Measurements from ENCODE around the gene FARS2. TPM values are rescaled to one million over a fixed set of nuclear protein-coding genes. Genes with fewer than 3 reads are reported as not detected.

The FARS2 gene
- total RNA-seq, 1 donor from 2014 or later, result 16.5 TPM

DNA sequence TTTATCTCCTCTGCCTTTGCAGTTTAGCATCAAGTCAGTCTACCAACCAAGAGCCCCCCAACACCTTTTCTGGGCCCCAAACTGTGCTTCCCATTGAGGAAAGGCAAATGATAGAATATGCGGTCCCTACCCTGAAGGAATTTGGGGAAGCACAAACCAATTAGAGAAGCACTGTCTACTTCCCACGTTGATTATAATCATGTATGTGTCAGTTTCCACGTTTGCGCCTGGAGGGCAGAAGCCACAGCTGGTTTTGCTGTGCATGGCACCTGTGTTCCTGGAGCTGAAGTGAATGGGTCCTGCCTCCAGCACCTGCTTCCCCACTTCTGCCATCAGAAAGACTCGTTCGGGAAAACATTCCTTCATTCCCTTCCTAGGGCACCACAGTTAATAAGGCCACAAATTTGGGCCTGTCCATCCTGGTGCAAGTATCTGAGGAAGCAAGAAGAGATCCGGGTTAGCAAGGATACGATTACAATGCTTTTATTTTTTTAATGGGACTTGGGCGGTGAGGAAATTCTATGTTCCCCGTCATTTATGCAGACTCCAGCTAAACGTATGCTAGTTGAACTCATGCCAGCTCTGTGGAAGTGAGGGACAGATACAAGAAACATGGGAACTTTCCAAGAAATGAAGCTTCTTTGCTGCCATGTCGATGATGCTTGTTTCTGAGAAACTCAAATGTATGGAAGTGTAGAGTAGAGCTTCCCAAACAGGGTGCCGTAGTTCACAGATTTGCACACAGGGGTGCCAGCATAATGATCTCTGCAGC lies 411.9 kb downstream of the FARS2 start:
- no peaks in the 10 kb centered on the region for H3K36me3 ChIP-seq
- no peak overlapping the region for H3K27ac ChIP-seq
- TF ChIP-seq POLR2A (IDR thresholded peaks at IDR 0.05) (no peak), POLR2AphosphoS5 (IDR thresholded peaks at IDR 0.05; ENCODE audit: insufficient read depth in 1 of 2, low read depth in 1 of 2) (no peak)
- TF ChIP-seq, protein P1, sequence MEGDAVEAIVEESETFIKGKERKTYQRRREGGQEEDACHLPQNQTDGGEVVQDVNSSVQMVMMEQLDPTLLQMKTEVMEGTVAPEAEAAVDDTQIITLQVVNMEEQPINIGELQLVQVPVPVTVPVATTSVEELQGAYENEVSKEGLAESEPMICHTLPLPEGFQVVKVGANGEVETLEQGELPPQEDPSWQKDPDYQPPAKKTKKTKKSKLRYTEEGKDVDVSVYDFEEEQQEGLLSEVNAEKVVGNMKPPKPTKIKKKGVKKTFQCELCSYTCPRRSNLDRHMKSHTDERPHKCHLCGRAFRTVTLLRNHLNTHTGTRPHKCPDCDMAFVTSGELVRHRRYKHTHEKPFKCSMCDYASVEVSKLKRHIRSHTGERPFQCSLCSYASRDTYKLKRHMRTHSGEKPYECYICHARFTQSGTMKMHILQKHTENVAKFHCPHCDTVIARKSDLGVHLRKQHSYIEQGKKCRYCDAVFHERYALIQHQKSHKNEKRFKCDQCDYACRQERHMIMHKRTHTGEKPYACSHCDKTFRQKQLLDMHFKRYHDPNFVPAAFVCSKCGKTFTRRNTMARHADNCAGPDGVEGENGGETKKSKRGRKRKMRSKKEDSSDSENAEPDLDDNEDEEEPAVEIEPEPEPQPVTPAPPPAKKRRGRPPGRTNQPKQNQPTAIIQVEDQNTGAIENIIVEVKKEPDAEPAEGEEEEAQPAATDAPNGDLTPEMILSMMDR (IDR thresholded peaks at IDR 0.05), result no peak
- DNase-seq (ENCODE audit: extremely low spot score in 2 of 2), result no peak
- intact Hi-C loops (cut with DNase I), result no loop called here
- no peaks in the 10 kb centered on the region for H3K27me3 ChIP-seq
- H3K4me1 ChIP-seq, result peaks cover 33% of the 10 kb centered on the region
- H3K4me3 ChIP-seq, result no peak overlapping the region
- no peaks in the 10 kb centered on the region for H3K9me3 ChIP-seq

DNA sequence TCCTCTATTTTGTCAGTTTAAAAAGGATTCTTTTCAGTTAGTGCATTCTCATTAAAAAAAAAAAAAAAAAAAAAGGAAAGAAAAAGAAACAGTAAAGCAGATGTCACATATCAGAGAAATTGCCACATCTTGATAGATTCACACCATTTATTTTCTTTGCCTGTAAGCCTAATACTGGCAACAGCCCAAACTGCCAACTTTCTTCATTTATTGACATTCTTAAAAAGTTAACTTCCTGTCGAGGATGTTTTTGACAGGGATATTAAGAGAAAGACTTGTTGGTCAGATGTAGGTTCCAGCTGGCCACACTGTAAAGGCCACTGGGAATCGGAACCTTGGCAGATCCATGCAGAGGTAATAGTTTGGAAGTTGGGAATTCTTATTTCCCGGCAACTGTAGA lies 412.8 kb downstream of the FARS2 start:
- no peak for DNase-seq (ENCODE audit: extremely low spot score in 2 of 2)
- no peak for TF ChIP-seq POLR2AphosphoS5 (IDR thresholded peaks at IDR 0.05; ENCODE audit: insufficient read depth in 1 of 2, low read depth in 1 of 2)
- TF ChIP-seq POLR2A (IDR thresholded peaks at IDR 0.05), result no peak
- TF ChIP-seq, protein P1 (IDR thresholded peaks at IDR 0.05), result no peak
- intact Hi-C loops (cut with DNase I), result no loop called here

DNA sequence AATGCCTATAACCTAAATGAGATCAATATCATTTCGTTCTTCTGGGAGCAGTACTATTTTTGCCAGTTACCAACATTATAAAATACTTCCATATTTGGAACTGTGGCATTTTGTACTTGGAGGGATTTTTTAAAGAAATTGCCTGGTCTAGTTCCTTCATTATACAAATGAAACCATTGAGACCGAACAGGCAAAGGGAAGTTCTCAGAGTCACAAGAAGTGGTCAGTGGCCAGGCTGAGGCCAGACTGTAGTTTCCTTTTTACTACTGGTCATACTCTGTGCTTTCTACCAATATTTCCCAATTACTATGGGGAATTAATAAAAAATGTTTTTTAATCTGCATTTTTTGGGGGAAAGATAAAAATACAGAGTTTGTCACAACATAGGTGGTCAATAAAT lies 413.4 kb downstream of the FARS2 start:
- Histone ChIP-seq H3K9me3 (no peaks in the 10 kb centered on the region), H3K4me3 (no peak overlapping the region), H3K36me3 (no peaks in the 10 kb centered on the region), H3K4me1 (peaks cover 33% of the 10 kb centered on the region), H3K27ac (no peak overlapping the region), H3K27me3 (no peaks in the 10 kb centered on the region)
- no peak for TF ChIP-seq POLR2AphosphoS5 (IDR thresholded peaks at IDR 0.05; ENCODE audit: insufficient read depth in 1 of 2, low read depth in 1 of 2)
- TF ChIP-seq, protein P1 (IDR thresholded peaks at IDR 0.05), result no peak
- no peak for TF ChIP-seq POLR2A (IDR thresholded peaks at IDR 0.05)
- DNase-seq (ENCODE audit: extremely low spot score in 2 of 2), result no peak
- intact Hi-C loops (cut with DNase I), result no loop called here

More for the DNA sequence above, 412.8 kb downstream of the FARS2 start:
- H3K27ac ChIP-seq, result no peak overlapping the region
- H3K36me3 ChIP-seq, result no peaks in the 10 kb centered on the region
- no peaks in the 10 kb centered on the region for H3K27me3 ChIP-seq
- H3K4me1 ChIP-seq, result peaks cover 33% of the 10 kb centered on the region
- no peak overlapping the region for H3K4me3 ChIP-seq
- no peaks in the 10 kb centered on the region for H3K9me3 ChIP-seq

DNA sequence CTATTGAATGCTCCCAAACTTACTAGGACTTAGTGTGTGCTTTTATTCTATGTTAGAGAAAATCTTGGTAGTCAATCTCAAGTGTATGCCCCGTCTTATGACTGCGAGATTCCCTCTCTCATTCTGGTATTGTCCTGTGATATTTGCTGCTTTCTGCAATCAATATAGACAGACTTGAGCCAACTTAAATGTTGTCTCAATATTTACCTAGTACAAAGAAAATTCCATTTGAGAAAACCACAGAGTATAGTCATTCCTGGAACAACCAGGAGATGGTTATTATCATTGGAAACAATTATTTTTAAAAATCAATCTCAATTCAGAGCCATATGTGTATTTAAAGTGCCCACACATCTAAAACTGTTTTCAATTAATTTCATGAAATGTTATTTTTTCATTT lies 415.4 kb downstream of the FARS2 start:
- no peak overlapping the region for H3K4me3 ChIP-seq
- H3K4me1 ChIP-seq, result peaks cover 21% of the 10 kb centered on the region
- no peak overlapping the region for H3K27ac ChIP-seq
- no peak for DNase-seq (ENCODE audit: extremely low spot score in 2 of 2)
- H3K36me3 ChIP-seq, result no peaks in the 10 kb centered on the region
- TF ChIP-seq POLR2A (IDR thresholded peaks at IDR 0.05) (no peak), POLR2AphosphoS5 (IDR thresholded peaks at IDR 0.05; ENCODE audit: insufficient read depth in 1 of 2, low read depth in 1 of 2) (no peak)
- TF ChIP-seq, protein P1 (IDR thresholded peaks at IDR 0.05), result no peak
- H3K9me3 ChIP-seq, result no peaks in the 10 kb centered on the region
- H3K27me3 ChIP-seq, result no peaks in the 10 kb centered on the region
- intact Hi-C loops (cut with DNase I), result no loop called here

Measured in vagina (tissue), 2 donors.